PFSK-1 (cell line): Measurements from ENCODE around the gene THSD4.

Experiments
- FOXP2 ChIP-seq: optimal IDR thresholded peaks from 2 replicates; pipeline ENCODE3; 2011; ENCODE audit warnings: borderline replicate concordance, control low read depth, inconsistent platforms; ENCODE audit not compliant: insufficient read depth; ENCODE audit errors: extremely low read length, extremely low read depth
- POLR2AphosphoS5 ChIP-seq: IDR thresholded peaks from 2 replicates; pipeline ENCODE4 v1.6.1; 2012; ENCODE audit warnings: low read depth, mild to moderate bottlenecking, control low read depth, low read length, moderate library complexity
- SIN3A ChIP-seq: IDR thresholded peaks from 2 replicates; pipeline ENCODE4 v1.6.1; 2012; ENCODE audit warnings: mild to moderate bottlenecking, low read length, moderate library complexity, borderline replicate concordance; ENCODE audit not compliant: insufficient read depth
- TAF1 ChIP-seq: IDR thresholded peaks from 2 replicates; pipeline ENCODE4 v1.6.1; 2012; ENCODE audit warnings: low read length, control low read depth, borderline replicate concordance; ENCODE audit not compliant: insufficient read depth
- TF ChIP-seq, protein P1 (sequence below), 2 experiments: IDR thresholded peaks; 2 replicates each; pipeline versions ENCODE4 v1.6.1 to v1.8.0; 2011 to 2012; ENCODE audit warnings: low read depth in 2 of 2, low read length in 2 of 2, control low read depth in 1 of 2, inconsistent platforms in 1 of 2, mild to moderate bottlenecking in 1 of 2, moderate library complexity in 1 of 2; ENCODE audit not compliant: insufficient read depth in 1 of 2

Gene THSD4

DNA sequence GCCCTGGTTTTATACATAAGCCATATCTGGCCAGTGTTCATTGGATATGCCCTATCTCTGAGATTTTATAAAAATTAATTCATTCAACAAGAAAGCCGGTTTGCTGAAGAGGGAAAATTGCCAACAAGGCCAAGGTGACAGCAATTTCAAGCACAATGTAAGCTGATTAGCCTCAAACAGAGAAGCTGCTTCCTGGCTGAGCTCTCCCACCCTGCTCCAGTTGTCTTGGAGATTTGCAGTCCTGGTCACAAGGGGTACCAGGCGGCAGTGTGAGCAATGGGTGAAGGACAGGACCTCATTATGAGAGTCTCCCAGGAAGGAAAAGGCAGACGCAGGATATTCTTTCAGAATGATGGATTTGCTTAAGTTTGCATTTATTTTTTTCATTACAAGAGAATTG is 5.4 kb upstream of the THSD4 start:
- TF ChIP-seq FOXP2, result no peak
- no peak for TF ChIP-seq POLR2AphosphoS5
- TF ChIP-seq SIN3A, result no peak
- TF ChIP-seq, protein P1, sequence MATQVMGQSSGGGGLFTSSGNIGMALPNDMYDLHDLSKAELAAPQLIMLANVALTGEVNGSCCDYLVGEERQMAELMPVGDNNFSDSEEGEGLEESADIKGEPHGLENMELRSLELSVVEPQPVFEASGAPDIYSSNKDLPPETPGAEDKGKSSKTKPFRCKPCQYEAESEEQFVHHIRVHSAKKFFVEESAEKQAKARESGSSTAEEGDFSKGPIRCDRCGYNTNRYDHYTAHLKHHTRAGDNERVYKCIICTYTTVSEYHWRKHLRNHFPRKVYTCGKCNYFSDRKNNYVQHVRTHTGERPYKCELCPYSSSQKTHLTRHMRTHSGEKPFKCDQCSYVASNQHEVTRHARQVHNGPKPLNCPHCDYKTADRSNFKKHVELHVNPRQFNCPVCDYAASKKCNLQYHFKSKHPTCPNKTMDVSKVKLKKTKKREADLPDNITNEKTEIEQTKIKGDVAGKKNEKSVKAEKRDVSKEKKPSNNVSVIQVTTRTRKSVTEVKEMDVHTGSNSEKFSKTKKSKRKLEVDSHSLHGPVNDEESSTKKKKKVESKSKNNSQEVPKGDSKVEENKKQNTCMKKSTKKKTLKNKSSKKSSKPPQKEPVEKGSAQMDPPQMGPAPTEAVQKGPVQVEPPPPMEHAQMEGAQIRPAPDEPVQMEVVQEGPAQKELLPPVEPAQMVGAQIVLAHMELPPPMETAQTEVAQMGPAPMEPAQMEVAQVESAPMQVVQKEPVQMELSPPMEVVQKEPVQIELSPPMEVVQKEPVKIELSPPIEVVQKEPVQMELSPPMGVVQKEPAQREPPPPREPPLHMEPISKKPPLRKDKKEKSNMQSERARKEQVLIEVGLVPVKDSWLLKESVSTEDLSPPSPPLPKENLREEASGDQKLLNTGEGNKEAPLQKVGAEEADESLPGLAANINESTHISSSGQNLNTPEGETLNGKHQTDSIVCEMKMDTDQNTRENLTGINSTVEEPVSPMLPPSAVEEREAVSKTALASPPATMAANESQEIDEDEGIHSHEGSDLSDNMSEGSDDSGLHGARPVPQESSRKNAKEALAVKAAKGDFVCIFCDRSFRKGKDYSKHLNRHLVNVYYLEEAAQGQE (IDR thresholded peaks at IDR 0.05; ENCODE audit: insufficient read depth in 1 of 2, low read depth in 2 of 2, low read length in 2 of 2), result no peak
- no peak for TF ChIP-seq TAF1

DNA sequence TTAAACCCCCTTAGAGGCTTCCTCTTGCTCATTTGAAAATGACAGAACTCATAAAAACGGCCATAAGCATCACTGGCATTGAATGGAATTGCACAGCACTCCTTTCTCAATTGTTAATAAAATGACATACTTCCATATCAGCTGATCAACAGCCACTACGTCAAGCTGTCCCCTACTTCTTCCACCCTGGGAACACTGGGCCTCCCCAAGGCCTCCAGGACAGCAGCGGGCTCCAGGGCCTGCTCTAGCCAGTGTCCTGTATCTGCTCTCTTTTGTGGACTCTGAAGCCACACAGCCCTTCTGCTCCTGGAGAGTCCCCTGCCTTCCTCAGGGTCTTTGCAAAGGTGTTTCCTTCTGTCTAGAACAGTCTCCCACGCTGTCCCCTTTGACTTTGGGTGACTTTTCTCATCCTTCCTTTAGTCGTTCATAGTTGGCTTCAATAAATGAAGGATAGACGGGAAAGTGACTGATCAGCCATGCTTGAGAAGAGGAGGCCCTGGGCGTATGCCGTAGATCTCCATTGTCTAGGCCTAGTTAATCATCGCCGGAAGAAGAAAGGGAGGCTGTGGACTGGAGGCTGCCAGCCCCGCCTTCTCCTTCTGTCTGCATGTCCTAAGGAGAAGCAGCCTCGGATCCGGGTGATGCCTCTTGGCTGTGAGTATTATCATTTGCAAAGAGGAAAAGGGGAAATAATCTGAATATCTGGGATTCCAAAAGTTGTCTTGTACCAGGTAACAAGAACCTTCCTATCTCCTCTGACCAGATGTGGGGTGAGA is 4.7 kb upstream of the THSD4 start:
- TF ChIP-seq TAF1 (no peak), FOXP2 (no peak), POLR2AphosphoS5 (no peak), SIN3A (no peak)
- TF ChIP-seq, protein P1 (IDR thresholded peaks at IDR 0.05; ENCODE audit: insufficient read depth in 1 of 2, low read depth in 2 of 2, low read length in 2 of 2), result no peak

DNA sequence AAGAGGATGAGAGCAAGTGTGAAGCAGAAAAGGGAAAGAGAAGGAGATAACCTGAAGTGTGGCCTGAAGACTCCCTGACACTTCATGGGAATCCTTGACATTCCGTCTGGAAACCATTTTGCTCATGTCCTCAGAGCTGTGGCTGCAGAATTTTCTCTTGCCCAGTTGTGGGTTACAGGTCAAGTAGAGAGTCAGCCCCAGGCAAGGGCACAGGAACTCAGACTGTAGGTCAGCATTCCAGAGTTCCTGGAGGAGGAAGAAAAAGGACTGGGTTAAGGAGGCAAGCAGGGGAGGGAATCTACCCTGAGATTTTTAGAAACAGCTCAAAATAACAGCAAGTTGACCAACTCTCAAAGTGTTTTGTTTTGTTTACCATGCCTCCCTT is 4.1 kb upstream of the THSD4 start:
- TF ChIP-seq POLR2AphosphoS5 (no peak), SIN3A (no peak), FOXP2 (no peak), TAF1 (no peak)
- TF ChIP-seq, protein P1 (IDR thresholded peaks at IDR 0.05; ENCODE audit: insufficient read depth in 1 of 2, low read depth in 2 of 2, low read length in 2 of 2), result no peak

DNA sequence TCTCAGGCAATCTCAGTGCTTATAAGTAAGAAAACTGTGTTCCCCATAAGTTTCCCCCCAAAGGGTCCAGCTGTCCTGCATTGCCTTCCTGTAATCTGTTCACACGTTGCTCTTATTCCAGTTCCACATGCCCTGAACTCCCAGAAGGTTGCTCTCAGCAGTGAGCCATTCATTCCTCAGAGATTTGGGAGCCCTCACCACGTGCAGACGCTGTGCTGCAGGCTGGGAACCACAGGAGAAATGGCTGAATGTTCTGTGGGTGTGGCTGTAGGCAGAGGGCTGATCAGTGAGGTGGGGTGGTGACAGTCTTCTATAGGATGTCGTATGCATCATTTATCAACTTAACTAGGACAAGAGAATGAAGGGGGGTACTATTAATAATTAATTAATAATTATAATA is 3.3 kb upstream of the THSD4 start:
- TF ChIP-seq SIN3A, result no peak
- no peak for TF ChIP-seq POLR2AphosphoS5
- no peak for TF ChIP-seq FOXP2
- TF ChIP-seq, protein P1 (IDR thresholded peaks at IDR 0.05; ENCODE audit: insufficient read depth in 1 of 2, low read depth in 2 of 2, low read length in 2 of 2), result no peak
- TF ChIP-seq TAF1, result no peak

DNA sequence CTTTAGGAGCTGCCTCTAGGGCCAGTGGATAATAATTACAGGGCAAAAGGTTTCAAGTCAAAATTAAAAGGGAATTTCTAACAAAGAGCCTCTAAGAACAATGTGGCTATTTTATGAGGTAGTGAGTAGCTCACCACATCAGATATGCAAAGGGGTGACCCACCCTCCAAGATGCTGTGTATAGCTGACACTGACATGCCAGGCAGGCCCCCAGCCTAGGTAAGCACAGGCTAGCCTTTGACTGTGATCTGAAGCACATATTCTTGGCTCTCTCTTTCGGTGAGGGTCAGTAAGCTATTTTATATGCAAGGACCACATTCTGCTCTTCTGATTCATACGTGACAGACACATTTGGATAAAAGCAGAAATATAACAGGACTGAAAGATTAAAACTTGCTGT is 2.8 kb upstream of the THSD4 start:
- no peak for TF ChIP-seq POLR2AphosphoS5
- no peak for TF ChIP-seq SIN3A
- TF ChIP-seq, protein P1 (IDR thresholded peaks at IDR 0.05; ENCODE audit: insufficient read depth in 1 of 2, low read depth in 2 of 2, low read length in 2 of 2), result no peak
